OCI-LY1 (cell line): ENCODE measurements around the gene TRUB2.

Experiments
- CTCF ChIP-seq: fragments of 200-600 bp; sonication (generic), shearing (Covaris generic); IDR thresholded peaks from 2 replicates; pipeline ENCODE4 v1.5.1; 2017; ENCODE audit warnings: mild to moderate bottlenecking, antibody characterized with exemption, low read length, moderate library complexity, mixed read lengths
- EZH2 ChIP-seq: fragments of 200-600 bp; sonication (generic), shearing (Covaris generic); IDR thresholded peaks from 2 replicates; pipeline ENCODE4 v1.8.0; 2017; ENCODE audit warnings: borderline replicate concordance, mixed run types, mild to moderate bottlenecking, antibody characterized with exemption, low read length, moderate library complexity, mixed read lengths

GRCh38 chr9:128293091-128293490, 29.2 kb downstream of the TRUB2 start:
- TF ChIP-seq CTCF (no peak), EZH2 (no peak)
